Amniotic stem cell (primary cell): ENCODE measurements around the gene CCDC40.
"Not testable (repeated sequence)": the region's sequence is repeated elsewhere in the genome, so short reads cannot be mapped to it uniquely, and the experiment has no call there.

Experiments used
- DNase-seq: peaks from one replicate; lab custom pipeline; 2025; lab: John Stamatoyannopoulos, UW

CCDC40 gene

GRCh38 chr17:80023481-80024205 lies 12.8 kb upstream of the CCDC40 start:
- DNase-seq: no peak

GRCh38 chr17:80024206-80024972 lies 12.1 kb upstream of the CCDC40 start:
- DNase-seq: no peak

GRCh38 chr17:80025140-80025539 lies 11.3 kb upstream of the CCDC40 start:
- DNase-seq: no peak

DNA sequence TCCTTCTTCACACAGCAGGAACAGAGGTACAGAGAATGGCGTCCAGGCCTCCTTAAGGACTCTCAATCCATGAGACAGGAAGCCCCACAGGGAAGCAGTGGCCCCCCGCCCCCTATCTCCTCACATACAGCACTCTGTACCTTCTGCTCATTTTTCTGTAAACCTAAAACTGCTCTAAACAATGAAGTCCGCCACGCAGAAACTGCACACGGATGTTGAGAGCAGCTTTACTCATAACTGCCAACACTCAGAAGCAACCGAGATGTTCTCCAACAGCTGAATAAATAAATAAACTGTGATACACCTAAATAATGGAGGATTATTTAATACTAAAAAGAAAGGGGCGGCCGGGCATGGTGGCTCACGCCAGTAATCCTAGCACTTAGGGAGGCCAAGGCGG lies 10.6 kb upstream of the CCDC40 start:
- DNase-seq: no peak

GRCh38 chr17:80026359-80027042 lies 9.9 kb upstream of the CCDC40 start:
- DNase-seq: no peak

GRCh38 chr17:80027043-80027435 lies 9.4 kb upstream of the CCDC40 start:
- no peak for DNase-seq

GRCh38 chr17:80028030-80028429 lies 8.4 kb upstream of the CCDC40 start:
- no peak for DNase-seq

GRCh38 chr17:80029258-80029974 lies 7.0 kb upstream of the CCDC40 start:
- no peak for DNase-seq

DNA sequence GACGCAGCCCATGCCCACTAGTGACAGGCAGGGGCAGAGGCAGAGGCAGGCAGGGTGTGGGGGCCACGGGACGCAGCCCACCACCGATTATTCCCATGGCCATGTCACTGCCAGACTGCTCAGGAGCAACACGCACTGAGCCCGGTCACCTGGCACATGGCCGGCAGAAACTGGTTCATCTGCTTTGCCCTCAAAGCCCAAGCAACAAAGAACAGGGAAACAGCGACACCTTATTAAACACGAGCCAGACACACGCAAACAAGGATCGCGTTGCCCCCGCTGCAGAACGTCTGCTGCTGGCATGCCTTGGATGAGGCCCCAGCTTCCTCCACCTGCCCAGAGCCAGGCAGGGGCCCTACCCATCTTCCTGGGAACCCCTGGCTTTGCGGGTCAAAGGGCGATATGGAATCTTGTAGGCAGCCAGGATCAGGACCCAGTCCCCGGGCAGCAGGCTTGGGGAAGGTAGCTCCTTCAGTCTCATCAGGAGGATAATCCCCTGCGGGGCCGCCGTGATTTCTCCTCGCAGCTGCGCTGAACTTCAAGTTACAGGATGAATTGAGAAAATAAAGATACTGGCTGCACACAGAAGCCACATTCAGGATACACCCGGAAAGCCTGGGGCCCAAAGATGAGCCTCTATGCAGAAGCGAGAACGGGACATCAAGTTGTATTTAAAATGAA lies 5.6 kb upstream of the CCDC40 start:
- DNase-seq: no peak

DNA sequence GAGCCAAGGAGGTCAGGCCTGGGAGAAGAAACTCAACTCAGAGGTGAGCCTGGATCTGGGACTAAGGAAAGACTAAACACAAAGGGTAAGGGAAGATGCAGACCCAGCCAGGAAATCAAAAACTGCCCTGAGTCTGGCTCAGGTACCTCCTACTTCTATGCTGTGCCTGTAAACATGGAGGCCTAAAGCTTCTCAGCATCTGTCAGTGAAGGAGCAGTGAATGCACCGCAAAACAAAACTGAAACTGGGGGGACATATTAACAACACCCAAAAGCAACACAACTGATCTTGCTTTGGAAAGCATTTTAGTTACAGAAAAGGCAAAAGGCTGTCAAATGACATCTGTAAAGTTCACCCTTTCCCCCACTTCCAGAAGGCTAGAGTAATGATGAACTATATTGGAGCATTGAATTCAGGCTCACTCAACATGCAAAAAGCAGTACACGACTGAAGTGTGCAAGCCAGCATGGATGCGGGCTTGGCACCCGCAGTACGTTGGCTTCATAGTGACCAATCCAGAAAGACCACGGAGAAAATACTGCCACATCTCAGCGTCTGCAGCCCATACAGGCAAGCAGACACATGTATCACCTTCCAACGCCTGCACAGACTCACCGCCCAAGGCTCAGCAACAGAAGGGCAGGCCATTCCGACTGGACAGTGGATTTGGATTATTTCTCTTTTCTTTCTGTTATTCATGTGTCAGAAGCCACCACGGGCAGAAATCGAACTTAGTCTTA lies 4.6 kb upstream of the CCDC40 start:
- no peak for DNase-seq

DNA sequence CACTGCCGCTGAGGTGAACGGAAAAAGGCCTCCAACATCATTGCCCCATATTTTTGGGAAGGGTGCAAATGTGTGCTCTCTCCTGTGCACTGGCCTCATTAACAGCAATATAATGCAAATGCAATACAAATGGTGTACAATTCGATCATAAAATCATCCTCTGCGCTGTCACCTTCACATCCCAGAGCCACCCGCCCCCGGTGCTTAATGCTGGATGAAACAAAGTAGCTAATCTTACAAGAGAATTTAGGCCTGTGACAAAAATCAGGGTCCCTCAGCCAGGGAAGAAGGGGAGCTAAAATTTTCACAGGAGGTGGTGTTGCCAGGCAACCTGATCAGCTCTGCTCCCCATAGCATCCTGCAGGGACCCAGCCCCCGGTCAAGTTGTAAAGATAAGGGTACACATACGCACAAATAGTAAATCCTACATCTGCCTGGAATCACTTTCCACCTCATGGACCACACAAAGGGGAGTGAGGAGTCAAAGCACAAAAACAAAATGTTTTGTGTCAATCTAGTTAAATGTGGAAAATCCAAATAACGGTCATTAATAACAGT lies 3.7 kb upstream of the CCDC40 start:
- DNase-seq: no peak

GRCh38 chr17:80033840-80034239 lies 2.6 kb upstream of the CCDC40 start:
- no peak for DNase-seq

DNA sequence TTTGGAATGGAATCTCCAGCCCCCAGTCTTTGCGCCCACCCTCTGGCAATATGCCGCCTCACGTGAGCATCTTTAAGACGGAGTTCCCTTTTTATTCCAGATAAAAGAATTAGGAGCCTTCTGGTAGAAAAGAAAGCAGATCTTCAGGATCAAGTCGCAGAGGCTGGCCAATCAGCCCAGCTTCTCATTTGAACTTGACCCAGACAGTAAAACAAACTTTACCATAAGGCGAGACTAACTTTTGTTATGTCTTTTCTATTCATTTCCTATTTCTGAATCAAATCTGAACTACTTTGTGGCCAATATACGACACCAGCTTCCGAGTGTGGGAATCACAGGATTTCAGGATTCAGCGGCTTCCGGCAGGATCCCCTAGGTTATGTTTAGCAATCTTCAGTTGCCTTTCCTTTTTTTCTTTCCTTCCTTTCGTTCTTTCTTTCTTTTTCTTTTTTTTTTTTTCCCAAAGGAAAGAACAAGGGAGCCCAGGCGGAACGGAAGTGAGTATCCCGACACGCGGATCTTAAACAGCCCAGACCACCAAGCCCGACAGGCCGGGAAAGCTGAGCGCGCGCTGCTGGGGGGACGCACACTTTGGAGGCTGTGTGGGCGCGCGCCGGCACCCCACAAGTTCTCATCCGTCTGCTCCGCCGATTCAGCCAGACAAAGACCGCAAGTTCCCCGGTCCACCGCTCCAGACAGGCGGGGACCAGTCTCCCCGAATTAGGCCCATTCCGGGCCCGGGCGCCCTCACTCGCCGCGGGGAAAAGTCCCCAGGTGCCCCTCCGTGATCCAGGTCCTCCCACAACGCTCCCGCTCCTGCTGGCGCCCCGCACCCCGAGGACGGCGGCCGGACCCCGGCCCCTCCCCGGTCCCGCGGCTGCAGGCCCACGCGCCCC lies 1.4 kb upstream of the CCDC40 start:
- no peak for DNase-seq

- DNase-seq: no peak
These were observed 830 bp upstream of the CCDC40 start, which contains the start of gene TBC1D16 for GRCh38 chr17:80035687-80035936. Gene TBC1D16 (minus strand): TSS chr17:80035872. CDS start chr17:80013547, 22,325 bp downstream.

DNA sequence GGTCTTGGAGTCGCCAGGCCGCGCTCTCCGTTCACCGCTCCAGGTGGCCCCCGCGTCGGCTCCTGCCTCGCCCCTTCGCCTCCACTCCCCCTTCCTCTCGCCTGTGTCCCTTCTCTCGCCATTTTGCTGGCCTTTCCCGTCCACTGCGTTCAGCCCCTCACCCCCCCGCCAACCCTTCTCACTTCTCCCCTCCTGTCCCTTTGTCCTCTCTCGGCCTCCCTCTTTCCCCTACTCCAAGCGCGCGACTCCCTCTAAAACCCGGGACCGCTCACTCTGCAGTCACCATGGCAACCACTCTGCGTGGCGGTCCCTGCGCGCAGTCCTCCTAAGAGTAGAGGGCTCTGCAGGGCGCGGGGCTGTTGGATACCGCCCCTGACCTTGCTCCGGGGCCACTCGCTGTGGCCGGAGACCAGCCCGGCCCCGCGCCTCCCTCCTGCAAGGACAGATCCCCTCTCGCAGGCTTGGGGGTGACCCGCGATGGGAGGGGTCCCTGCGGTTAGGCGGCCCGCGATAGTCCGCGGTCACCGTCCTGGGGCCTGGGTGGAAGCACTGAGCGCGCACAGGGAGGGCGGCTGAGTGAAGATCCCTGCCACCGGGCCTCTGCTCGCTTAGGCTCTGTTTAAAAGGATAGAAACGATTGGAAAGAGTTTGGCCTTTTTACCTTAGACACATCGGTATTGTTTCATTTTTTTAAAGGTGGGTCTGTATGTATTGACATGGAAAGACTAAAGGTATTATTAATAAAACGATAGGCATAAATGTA lies 454 bp downstream of the CCDC40 start:
- DNase-seq: peak; percentile 17

- DNase-seq: no peak
These were observed 7.5 kb downstream of the CCDC40 start for GRCh38 chr17:80043963-80044362.

DNA sequence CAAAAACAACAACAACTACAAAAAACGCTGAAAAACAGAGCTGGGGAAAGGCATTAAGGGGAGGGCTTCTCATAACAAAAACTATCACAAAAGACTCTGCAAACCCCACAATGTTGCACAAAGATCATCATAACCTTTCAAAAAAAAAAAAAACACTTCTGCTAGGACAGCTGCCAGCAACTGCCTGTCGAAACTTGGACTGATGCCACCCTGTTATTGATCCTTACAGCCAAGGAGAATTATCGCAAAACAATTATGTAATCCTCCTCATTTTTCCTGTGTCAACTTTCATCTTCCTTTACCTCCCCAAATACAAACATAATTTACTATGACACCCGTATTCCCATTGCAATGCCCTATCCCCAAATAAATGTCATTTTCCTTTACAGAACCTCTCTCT lies 9.3 kb downstream of the CCDC40 start:
- no peak for DNase-seq

DNA sequence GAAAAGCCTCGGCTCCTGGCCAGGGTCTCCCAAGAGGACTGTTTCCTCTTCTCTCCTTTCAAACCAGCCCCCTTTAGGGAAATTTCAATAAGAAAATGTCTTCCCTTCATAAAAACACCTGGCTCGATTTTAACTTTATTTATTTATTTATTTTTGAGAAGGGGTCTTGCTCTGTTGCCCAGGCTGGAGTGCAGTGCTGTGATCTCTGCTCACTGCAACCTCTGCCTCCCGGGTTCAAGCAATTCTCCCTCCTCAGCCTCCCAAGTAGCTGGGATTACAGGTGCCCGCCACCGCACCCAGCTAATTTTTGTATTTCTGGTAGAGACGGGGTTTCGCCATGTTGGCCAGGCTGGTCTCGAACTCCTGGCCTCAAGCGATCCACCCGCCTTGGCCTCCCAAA lies 10.3 kb downstream of the CCDC40 start:
- DNase-seq: not testable (repeated sequence)

- no peak for DNase-seq
These were observed 10.7 kb downstream of the CCDC40 start for GRCh38 chr17:80047176-80047575.
